Duodenal mucosa (tissue), 2 donors: ENCODE results near the gene HECTD1.

Experiments
- H3K27ac ChIP-seq: one replicate; pipeline ENCODE4 v1.7.0; 2013; ENCODE audit warnings: low read depth, low read length
- H3K27me3 ChIP-seq, 2 donors: one replicate each; pipeline ENCODE4 v1.7.0; 2013; ENCODE audit warnings: low read length in 2 of 2, control low read depth in 1 of 2; ENCODE audit not compliant: insufficient read depth in 2 of 2, control insufficient read depth in 1 of 2
- H3K36me3 ChIP-seq, 2 donors: one replicate each; pipeline ENCODE4 v1.7.0; 2013; ENCODE audit warnings: low read length in 2 of 2, control low read depth in 1 of 2; ENCODE audit not compliant: insufficient read depth in 2 of 2, control insufficient read depth in 1 of 2
- H3K4me1 ChIP-seq, 2 donors: one replicate each; pipeline ENCODE4 v1.7.0; 2013; ENCODE audit warnings: low read length in 2 of 2, control low read depth in 1 of 2; ENCODE audit not compliant: insufficient read depth in 2 of 2, control insufficient read depth in 1 of 2
- H3K4me3 ChIP-seq, 2 donors: one replicate each; pipeline ENCODE4 v1.7.0; 2013; ENCODE audit warnings: low read length in 2 of 2, low read depth in 1 of 2
- H3K9ac ChIP-seq, 2 donors: one replicate each; pipeline ENCODE4 v1.7.0; 2013; ENCODE audit warnings: low read length in 2 of 2, low read depth in 1 of 2
- H3K9me3 ChIP-seq, 2 donors: one replicate each; pipeline ENCODE4 v1.7.0; 2013; ENCODE audit warnings: low read length in 2 of 2, control low read depth in 1 of 2; ENCODE audit not compliant: control insufficient read depth in 1 of 2

The HECTD1 gene

DNA sequence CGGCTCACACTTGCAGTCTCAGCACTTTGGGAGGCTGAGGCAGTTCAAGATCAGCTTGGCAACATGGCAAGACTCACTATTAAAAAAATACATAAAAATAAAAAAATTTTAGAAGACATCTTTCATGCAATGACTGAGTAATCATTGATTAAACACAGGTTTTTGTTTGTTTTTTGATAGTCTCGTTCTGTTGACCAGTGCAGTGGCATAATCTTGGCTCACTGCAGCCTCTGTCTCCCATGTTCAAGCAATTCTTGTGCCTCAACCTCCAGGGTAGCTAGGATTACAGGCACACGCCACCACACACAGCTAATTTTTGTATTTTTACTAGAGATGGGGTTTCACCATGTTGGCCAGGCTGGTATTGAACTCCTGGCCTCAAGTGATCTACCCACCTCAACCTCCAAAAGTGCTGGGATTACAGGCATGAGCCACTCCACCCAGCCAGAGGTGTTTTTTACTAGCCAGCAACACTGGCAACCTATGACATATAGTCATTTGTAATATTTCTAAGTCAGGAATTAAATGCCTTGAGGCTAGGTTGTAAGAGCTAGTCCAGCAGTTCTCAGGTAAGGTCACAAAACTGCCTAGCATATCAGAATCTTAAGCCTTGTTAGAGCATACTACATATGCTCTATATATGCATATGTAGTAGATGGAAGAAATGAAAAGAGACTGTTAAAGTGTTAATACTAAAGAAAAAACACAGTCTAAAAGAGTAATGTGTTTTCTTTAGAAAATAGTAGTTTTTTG lies 27.1 kb downstream of the HECTD1 start:
- Histone ChIP-seq H3K4me3 (no peak overlapping the region), H3K4me1 (no peaks in the 10 kb centered on the region), H3K9me3 (no peaks in the 10 kb centered on the region), H3K36me3 (peaks cover 10 to 32% of the 10 kb centered on the region in 2 donors), H3K27me3 (no peaks in the 10 kb centered on the region), H3K9ac (no peak overlapping the region), H3K27ac (no peak overlapping the region)

DNA sequence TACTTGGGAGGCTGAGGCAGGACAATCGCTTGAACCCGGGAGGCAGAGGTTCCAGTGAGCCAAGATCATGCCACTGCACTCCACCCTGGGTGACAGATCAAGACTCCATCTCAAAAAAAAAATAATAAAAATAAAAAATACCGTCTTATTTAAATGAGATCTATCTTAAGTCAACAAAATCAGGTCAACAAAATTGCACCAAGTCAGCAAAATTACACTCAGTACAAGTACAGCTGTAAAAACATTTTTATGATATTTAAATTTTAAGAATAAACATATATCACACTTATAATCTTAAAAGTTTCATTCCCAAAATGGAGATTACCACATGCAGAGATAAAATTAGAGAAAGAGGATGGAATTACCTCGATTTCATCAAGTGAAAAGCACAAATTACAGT lies 33.2 kb downstream of the HECTD1 start:
- no peaks in the 10 kb centered on the region for H3K9me3 ChIP-seq
- H3K9ac ChIP-seq: no peak overlapping the region

DNA sequence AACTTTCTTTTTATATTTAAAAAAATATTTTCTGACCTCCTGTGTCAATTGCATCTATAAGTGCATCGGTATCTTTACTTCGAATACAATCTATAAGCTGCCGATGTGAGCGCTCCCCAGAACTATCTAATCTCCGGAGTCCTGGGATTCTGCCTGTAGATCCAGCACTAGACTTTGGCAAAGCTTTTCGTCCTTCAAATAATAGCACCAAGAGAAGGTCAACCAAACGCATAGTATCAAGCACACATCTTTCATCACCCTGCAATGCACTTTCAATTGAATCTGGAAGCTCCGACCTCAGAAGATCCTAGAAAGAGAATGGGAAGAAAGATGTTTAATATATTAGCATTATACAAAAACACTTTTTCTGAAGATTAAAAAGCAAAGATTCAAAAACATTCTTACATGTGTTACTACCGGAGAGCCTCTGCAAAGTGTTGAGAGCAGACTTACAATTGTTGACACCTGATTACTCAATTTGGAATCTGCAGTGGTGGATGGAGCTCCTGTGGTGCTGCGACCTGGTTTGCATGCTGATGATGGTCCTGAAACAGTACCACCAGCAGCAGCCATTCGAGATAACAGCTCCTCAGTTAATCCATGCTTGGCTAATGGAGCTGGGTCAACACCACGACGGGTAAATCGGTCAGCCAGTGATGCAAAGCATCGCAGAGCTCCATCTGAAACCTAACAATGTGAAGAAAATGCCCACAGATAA lies 34.3 kb downstream of the HECTD1 start:
- Histone ChIP-seq H3K27me3 (no peaks in the 10 kb centered on the region), H3K9ac (no peak overlapping the region), H3K4me3 (no peak overlapping the region), H3K4me1 (no peaks in the 10 kb centered on the region), H3K9me3 (no peaks in the 10 kb centered on the region), H3K36me3 (peaks cover 16 to 72% of the 10 kb centered on the region in 2 donors), H3K27ac (no peak overlapping the region)

More for the DNA sequence above, 33.2 kb downstream of the HECTD1 start:
- Histone ChIP-seq H3K4me1 (no peaks in the 10 kb centered on the region), H3K4me3 (no peak overlapping the region), H3K27me3 (no peaks in the 10 kb centered on the region), H3K36me3 (peaks cover 23 to 66% of the 10 kb centered on the region in 2 donors), H3K27ac (no peak overlapping the region)

DNA sequence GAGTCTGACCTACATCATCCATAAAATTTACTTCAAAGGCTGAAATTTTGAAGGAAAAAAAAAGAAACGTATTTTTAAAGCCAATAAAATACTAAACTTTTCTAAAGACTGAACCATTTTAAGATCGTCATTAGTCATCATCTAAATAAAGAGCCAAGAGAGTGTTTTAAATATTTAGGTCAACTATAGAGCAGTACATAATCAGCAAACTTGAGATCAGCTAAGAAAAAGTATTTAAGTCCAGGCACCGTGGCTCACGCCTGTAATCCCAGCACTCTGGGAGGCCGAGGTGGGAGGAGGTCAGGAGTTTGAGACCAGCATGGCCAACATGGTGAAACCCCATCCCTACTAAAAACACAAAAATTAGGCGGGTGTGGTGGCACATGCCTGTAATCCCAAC lies 35.5 kb downstream of the HECTD1 start:
- H3K4me3 ChIP-seq: no peak overlapping the region
- H3K27me3 ChIP-seq: no peaks in the 10 kb centered on the region
- no peaks in the 10 kb centered on the region for H3K9me3 ChIP-seq
- H3K27ac ChIP-seq: no peak overlapping the region
- no peaks in the 10 kb centered on the region for H3K4me1 ChIP-seq
- no peak overlapping the region for H3K9ac ChIP-seq
- H3K36me3 ChIP-seq: peaks cover 25 to 73% of the 10 kb centered on the region in 2 donors

DNA sequence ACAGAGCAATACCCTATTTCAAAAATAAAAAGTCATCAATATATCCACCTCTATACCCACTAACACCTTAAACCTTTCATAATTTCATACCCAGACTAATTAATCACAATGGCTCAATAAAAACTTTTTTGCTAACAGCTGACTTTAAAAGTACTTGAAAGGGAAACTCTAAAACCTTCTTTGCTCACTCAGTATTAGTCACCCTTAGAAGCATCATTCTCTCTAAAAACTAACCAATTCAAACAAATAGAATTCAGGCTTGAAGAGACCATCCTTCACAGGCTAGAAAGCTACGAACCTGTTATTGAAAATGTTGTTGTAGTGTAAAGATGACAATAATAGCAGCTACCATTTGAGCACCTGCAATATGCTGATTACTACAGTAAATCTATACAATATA lies 37.2 kb downstream of the HECTD1 start:
- no peak overlapping the region for H3K27ac ChIP-seq

DNA sequence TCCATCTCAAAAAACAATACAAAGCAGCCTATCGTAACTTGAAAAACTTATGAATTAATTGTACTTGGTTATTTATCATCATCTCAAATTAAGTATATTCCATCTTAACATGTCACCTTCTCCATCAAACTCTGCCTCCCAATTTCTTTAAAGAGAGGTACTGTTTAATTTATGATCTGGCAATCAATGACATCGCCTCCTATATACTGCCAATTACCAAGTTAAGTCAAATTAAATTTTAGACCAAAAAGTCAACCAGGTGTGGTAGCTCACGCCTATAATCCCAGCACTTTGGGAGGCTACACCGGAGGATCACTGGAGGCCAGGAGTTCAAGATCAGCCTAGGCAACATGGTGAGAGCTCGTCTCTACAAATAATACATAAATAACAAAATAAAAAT lies 37.7 kb downstream of the HECTD1 start:
- Histone ChIP-seq H3K4me1 (no peaks in the 10 kb centered on the region), H3K9me3 (no peaks in the 10 kb centered on the region), H3K27me3 (no peaks in the 10 kb centered on the region), H3K9ac (no peak overlapping the region), H3K27ac (no peak overlapping the region), H3K4me3 (no peak overlapping the region), H3K36me3 (peaks cover 29 to 79% of the 10 kb centered on the region in 2 donors)

More for the DNA sequence above, 37.2 kb downstream of the HECTD1 start:
- Histone ChIP-seq H3K36me3 (peaks cover 26 to 79% of the 10 kb centered on the region in 2 donors), H3K9me3 (no peaks in the 10 kb centered on the region), H3K27me3 (no peaks in the 10 kb centered on the region), H3K9ac (no peak overlapping the region), H3K4me3 (no peak overlapping the region), H3K4me1 (no peaks in the 10 kb centered on the region)

DNA sequence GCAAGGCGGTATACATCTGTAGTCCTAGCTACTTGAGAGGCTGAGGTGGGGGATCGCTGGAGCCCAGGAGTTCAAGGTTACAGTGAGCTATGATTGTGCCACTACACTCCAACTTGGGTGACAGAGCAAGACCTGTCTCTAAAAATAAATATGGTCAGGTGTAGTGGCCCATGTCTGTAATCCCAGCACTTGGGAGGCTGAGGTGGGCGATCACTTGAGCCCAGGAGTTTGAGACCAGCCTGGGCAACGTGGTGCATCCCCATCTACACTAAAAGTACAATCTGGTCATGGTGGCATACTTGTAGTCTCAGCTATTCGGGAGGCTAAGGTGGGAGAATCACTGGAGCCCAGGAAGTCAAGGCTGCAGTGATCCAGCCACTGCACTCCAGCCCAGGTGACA lies 40.6 kb downstream of the HECTD1 start:
- H3K27ac ChIP-seq: no peak overlapping the region
- no peak overlapping the region for H3K4me3 ChIP-seq
- H3K36me3 ChIP-seq: peaks cover 23 to 76% of the 10 kb centered on the region in 2 donors

DNA sequence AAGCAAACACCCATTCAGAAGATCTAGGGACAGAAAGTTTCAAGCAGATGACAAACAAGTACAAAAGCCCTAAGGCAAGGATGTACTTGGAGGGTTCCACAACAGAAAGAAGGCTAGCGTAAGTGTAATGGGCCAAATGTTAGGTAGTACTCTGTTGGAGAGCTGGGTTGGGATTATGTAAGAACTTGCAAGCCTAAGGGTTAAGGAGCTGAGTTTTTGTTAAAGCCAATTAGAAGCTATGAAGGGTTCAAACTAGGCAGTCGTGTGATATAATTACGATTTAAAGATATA lies 41.4 kb downstream of the HECTD1 start:
- Histone ChIP-seq H3K9me3 (no peaks in the 10 kb centered on the region), H3K4me1 (no peaks in the 10 kb centered on the region), H3K27me3 (no peaks in the 10 kb centered on the region), H3K27ac (no peak overlapping the region), H3K4me3 (no peak overlapping the region), H3K9ac (no peak overlapping the region), H3K36me3 (peaks cover 23 to 78% of the 10 kb centered on the region in 2 donors)

More for the DNA sequence above, 40.6 kb downstream of the HECTD1 start:
- Histone ChIP-seq H3K9ac (no peak overlapping the region), H3K27me3 (no peaks in the 10 kb centered on the region), H3K9me3 (no peaks in the 10 kb centered on the region), H3K4me1 (no peaks in the 10 kb centered on the region)

DNA sequence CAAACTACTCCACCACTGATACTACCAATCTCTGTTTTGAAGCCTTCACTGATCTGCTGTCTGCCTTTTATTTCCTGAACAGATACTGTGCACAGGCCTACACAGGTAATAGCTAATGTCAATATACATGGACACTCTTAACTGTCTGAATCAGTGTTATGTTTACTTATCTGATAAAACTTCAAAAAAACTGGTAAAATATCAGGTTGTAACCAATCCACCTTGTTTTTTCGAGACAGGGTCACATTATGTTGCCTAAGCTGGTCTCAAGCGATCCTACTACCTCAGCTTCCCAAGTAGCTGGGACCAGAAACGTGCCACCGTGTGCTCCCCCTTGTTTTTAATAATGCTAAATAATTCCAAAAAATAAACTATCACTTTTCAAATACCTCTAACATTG lies 43.5 kb downstream of the HECTD1 start:
- H3K27ac ChIP-seq: no peak overlapping the region
- H3K9ac ChIP-seq: no peak overlapping the region
- H3K9me3 ChIP-seq: no peaks in the 10 kb centered on the region
- H3K36me3 ChIP-seq: peaks cover 23 to 73% of the 10 kb centered on the region in 2 donors
- H3K4me3 ChIP-seq: no peak overlapping the region
- H3K27me3 ChIP-seq: no peaks in the 10 kb centered on the region
- H3K4me1 ChIP-seq: no peaks in the 10 kb centered on the region

DNA sequence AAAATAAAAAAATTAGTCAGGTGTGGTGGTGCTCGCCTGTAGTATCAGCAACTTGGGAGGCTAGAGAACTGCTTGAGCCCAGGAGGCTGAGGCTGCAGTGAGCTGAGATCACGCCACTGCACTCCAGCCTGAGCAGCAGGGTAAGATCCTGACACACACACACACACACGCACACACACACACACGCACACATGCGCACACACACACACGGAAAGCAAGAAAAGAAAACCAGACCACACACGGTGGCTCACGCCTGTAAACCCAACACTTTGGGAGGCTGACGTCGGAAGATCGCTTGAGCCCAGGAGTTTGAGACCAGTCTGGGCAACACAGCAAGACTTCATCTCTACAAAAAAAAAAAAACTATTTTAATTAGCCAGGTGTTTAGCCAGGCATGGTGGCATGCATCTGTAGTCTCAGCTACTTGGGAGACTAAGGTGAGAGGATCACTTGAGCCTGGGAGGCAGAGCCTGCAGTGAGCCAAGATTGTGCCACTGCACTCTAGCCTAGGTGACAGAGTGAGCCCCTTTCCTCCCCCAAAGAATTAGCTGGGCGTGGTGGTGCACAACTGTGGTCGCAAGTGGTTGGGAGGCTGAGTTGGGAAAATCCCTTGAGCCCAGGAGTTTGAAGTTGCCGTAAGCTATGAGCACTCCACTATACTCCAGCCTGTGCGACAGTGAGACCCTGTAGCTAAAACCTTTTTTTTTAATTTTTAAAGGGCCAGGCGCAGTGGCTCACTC lies 44.5 kb downstream of the HECTD1 start:
- Histone ChIP-seq H3K4me1 (no peaks in the 10 kb centered on the region), H3K36me3 (peaks cover 20 to 74% of the 10 kb centered on the region in 2 donors), H3K9me3 (no peaks in the 10 kb centered on the region), H3K9ac (no peak overlapping the region), H3K27ac (no peak overlapping the region), H3K27me3 (no peaks in the 10 kb centered on the region), H3K4me3 (no peak overlapping the region)
